Neural cell (in vitro differentiated cells): ENCODE results near the gene CTBP2. TPM values are rescaled to one million over a fixed set of nuclear protein-coding genes. Genes with fewer than 3 reads are reported as not detected.

Experiments
- H2AFZ ChIP-seq: fragments of 200-600, 300-800 bp; sonication (generic), shearing (Covaris generic); 2 replicates; pipeline ENCODE4 v1.6.0; 2014; ENCODE audit warnings: low read depth, mild to moderate bottlenecking, antibody characterized with exemption, low read length, moderate library complexity
- H3F3A ChIP-seq: fragments of 200-600 bp; shearing (Covaris generic); 2 replicates; pipeline ENCODE4 v1.6.1; 2016; ENCODE audit warnings: mild to moderate bottlenecking, moderate library complexity, mixed read lengths, antibody characterized with exemption, low read length; ENCODE audit not compliant: insufficient read depth, poor library complexity, severe bottlenecking
- H3K27ac ChIP-seq: fragments of 200-600, 300-800 bp; sonication (generic), shearing (Covaris generic); 2 replicates; pipeline ENCODE4 v1.5.1; 2014; ENCODE audit warnings: mild to moderate bottlenecking, low read length, moderate library complexity
- H3K27me3 ChIP-seq: fragments of 300-800, 200-600 bp; sonication (generic), shearing (Covaris generic); 2 replicates; pipeline ENCODE4 v1.6.0; 2014; ENCODE audit warnings: mild to moderate bottlenecking, low read depth, low read length, moderate library complexity; ENCODE audit not compliant: insufficient read depth
- H3K36me3 ChIP-seq: fragments of 300-800, 200-600 bp; sonication (generic), shearing (Covaris generic); 2 replicates; pipeline ENCODE4 v1.5.1; 2014; ENCODE audit warnings: mild to moderate bottlenecking, antibody characterized with exemption, low read length, moderate library complexity; ENCODE audit not compliant: insufficient read depth
- H3K4me2 ChIP-seq: fragments of 300-800, 200-600 bp; sonication (generic), shearing (Covaris generic); 2 replicates; pipeline ENCODE4 v1.6.0; 2014; ENCODE audit warnings: mild to moderate bottlenecking, low read length
- H3K4me3 ChIP-seq: fragments of 300-800, 200-600 bp; sonication (generic), shearing (Covaris generic); 2 replicates; pipeline ENCODE4 v1.5.1; 2014; ENCODE audit warnings: mild to moderate bottlenecking, low read length, moderate library complexity
- H3K79me2 ChIP-seq: fragments of 200-600 bp; shearing (Covaris generic); replicated peaks from 2 replicates; pipeline ENCODE4 v1.6.0; 2014; ENCODE audit warnings: mild to moderate bottlenecking, low read length, moderate library complexity; ENCODE audit not compliant: insufficient read depth
- H3K9ac ChIP-seq: fragments of 300-800, 200-600 bp; sonication (generic), shearing (Covaris generic); 2 replicates; pipeline ENCODE4 v1.6.1; 2016; ENCODE audit warnings: mild to moderate bottlenecking, low read length, mixed read lengths
- H3K9me2 ChIP-seq: fragments of 200-600 bp; shearing (Covaris generic); 2 replicates; pipeline ENCODE4 v1.6.1; 2016; ENCODE audit warnings: mild to moderate bottlenecking, low read length, mixed read lengths; ENCODE audit not compliant: insufficient read depth
- H3K9me3 ChIP-seq: fragments of 200-600, 300-800 bp; sonication (generic), shearing (Covaris generic); 2 replicates; pipeline ENCODE4 v1.6.1; 2016; ENCODE audit warnings: mild to moderate bottlenecking, mixed run types, low read length, moderate library complexity, mixed read lengths
- H4K20me1 ChIP-seq: fragments of 200-600 bp; shearing (Covaris generic); 2 replicates; pipeline ENCODE4 v1.6.1; 2016; ENCODE audit warnings: mild to moderate bottlenecking, mixed run types; ENCODE audit not compliant: insufficient read depth
- EP300 ChIP-seq: fragments of 450-650 bp; conservative IDR thresholded peaks from 2 replicates; pipeline ENCODE4 v1.6.1; 2014; ENCODE audit warnings: antibody characterized with exemption, mild to moderate bottlenecking, moderate library complexity; ENCODE audit not compliant: poor library complexity, severe bottlenecking
- EZH2 ChIP-seq: fragments of 200-600, 300-800 bp; shearing (Covaris generic), sonication (generic); IDR thresholded peaks from 2 replicates; pipeline ENCODE4 v1.6.1; 2014; ENCODE audit warnings: antibody characterized with exemption, low read length, borderline replicate concordance, mild to moderate bottlenecking; ENCODE audit not compliant: insufficient read depth, poor library complexity, severe bottlenecking
- MXI1 ChIP-seq: fragments of 450-650 bp; conservative IDR thresholded peaks from 2 replicates; pipeline ENCODE4 v1.6.1; 2014; ENCODE audit warnings: antibody characterized with exemption, mild to moderate bottlenecking; ENCODE audit not compliant: poor library complexity, severe bottlenecking
- POLR2AphosphoS5 ChIP-seq: IDR thresholded peaks from 2 replicates; pipeline ENCODE4 v1.6.1; 2012
- RAD21 ChIP-seq: fragments of 450-650 bp; conservative IDR thresholded peaks from 2 replicates; pipeline ENCODE4 v1.6.1; 2014; ENCODE audit warnings: antibody characterized with exemption, mild to moderate bottlenecking, moderate library complexity
- SMC3 ChIP-seq: fragments of 450-650 bp; conservative IDR thresholded peaks from 2 replicates; pipeline ENCODE4 v1.6.1; 2014; ENCODE audit warnings: antibody characterized with exemption, mild to moderate bottlenecking, moderate library complexity; ENCODE audit not compliant: poor library complexity
- TAF1 ChIP-seq: IDR thresholded peaks from 2 replicates; pipeline ENCODE4 v1.6.1; 2012; ENCODE audit warnings: low read depth
- polyA plus RNA-seq: library from polyadenylated mRNA; depleted of rRNA; stranded (reverse); fragments of >200 nt; gene quantifications from 2 replicates; pipeline ENCODE4 v1.2.3, GENCODE V29; 2014
- TF ChIP-seq, protein P1 (sequence below): IDR thresholded peaks from 2 replicates; pipeline ENCODE4 v1.6.1; 2012; ENCODE audit warnings: borderline replicate concordance
- TF ChIP-seq, protein P2 (sequence below): fragments of 450-650 bp; IDR thresholded peaks from 2 replicates; pipeline ENCODE4 v1.5.1; 2014; ENCODE audit warnings: antibody characterized with exemption, mild to moderate bottlenecking, moderate library complexity; ENCODE audit not compliant: poor library complexity, severe bottlenecking

CTBP2 gene
- polyA plus RNA-seq, 1 donor from 2014 or later = 59.5 TPM

- Histone ChIP-seq H3K79me2 (peaks cover 61% of the 10 kb centered on the region), H3K9me2 (no peaks in the 10 kb centered on the region), H3K4me2 (no peak overlapping the region), H3K27ac (no peak overlapping the region), H2AFZ (no peak overlapping the region), H3K9ac (no peak overlapping the region), H3K4me3 (no peak overlapping the region), H3F3A (peaks cover 4% of the 10 kb centered on the region), H4K20me1 (no peaks in the 10 kb centered on the region), H3K27me3 (no peaks in the 10 kb centered on the region), H3K9me3 (no peaks in the 10 kb centered on the region), H3K36me3 (peaks cover 4% of the 10 kb centered on the region)
- TF ChIP-seq EP300 (no peak), EZH2 (no peak), MXI1 (no peak), SMC3 (no peak), POLR2AphosphoS5 (no peak), TAF1 (no peak), RAD21 (no peak)
- TF ChIP-seq, protein P1, sequence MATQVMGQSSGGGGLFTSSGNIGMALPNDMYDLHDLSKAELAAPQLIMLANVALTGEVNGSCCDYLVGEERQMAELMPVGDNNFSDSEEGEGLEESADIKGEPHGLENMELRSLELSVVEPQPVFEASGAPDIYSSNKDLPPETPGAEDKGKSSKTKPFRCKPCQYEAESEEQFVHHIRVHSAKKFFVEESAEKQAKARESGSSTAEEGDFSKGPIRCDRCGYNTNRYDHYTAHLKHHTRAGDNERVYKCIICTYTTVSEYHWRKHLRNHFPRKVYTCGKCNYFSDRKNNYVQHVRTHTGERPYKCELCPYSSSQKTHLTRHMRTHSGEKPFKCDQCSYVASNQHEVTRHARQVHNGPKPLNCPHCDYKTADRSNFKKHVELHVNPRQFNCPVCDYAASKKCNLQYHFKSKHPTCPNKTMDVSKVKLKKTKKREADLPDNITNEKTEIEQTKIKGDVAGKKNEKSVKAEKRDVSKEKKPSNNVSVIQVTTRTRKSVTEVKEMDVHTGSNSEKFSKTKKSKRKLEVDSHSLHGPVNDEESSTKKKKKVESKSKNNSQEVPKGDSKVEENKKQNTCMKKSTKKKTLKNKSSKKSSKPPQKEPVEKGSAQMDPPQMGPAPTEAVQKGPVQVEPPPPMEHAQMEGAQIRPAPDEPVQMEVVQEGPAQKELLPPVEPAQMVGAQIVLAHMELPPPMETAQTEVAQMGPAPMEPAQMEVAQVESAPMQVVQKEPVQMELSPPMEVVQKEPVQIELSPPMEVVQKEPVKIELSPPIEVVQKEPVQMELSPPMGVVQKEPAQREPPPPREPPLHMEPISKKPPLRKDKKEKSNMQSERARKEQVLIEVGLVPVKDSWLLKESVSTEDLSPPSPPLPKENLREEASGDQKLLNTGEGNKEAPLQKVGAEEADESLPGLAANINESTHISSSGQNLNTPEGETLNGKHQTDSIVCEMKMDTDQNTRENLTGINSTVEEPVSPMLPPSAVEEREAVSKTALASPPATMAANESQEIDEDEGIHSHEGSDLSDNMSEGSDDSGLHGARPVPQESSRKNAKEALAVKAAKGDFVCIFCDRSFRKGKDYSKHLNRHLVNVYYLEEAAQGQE = no peak
- TF ChIP-seq, protein P2, sequence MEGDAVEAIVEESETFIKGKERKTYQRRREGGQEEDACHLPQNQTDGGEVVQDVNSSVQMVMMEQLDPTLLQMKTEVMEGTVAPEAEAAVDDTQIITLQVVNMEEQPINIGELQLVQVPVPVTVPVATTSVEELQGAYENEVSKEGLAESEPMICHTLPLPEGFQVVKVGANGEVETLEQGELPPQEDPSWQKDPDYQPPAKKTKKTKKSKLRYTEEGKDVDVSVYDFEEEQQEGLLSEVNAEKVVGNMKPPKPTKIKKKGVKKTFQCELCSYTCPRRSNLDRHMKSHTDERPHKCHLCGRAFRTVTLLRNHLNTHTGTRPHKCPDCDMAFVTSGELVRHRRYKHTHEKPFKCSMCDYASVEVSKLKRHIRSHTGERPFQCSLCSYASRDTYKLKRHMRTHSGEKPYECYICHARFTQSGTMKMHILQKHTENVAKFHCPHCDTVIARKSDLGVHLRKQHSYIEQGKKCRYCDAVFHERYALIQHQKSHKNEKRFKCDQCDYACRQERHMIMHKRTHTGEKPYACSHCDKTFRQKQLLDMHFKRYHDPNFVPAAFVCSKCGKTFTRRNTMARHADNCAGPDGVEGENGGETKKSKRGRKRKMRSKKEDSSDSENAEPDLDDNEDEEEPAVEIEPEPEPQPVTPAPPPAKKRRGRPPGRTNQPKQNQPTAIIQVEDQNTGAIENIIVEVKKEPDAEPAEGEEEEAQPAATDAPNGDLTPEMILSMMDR = no peak
Measured at GRCh38 chr10:124952123-124952522, 208.2 kb downstream of the CTBP2 start.

- H3K4me3 ChIP-seq = no peak overlapping the region
- H4K20me1 ChIP-seq = no peaks in the 10 kb centered on the region
- H2AFZ ChIP-seq = no peak overlapping the region
- no peak overlapping the region for H3K27ac ChIP-seq
- H3K9ac ChIP-seq = no peak overlapping the region
- H3K27me3 ChIP-seq = no peaks in the 10 kb centered on the region
- H3K4me2 ChIP-seq = no peak overlapping the region
- H3K9me3 ChIP-seq = no peaks in the 10 kb centered on the region
- peaks cover 4% of the 10 kb centered on the region for H3K36me3 ChIP-seq
- H3F3A ChIP-seq = no peaks in the 10 kb centered on the region
- H3K9me2 ChIP-seq = no peaks in the 10 kb centered on the region
- peaks cover 81% of the 10 kb centered on the region for H3K79me2 ChIP-seq
- no peak for TF ChIP-seq RAD21
- TF ChIP-seq SMC3 = no peak
- no peak for TF ChIP-seq EP300
- TF ChIP-seq TAF1 = no peak
- no peak for TF ChIP-seq EZH2
- TF ChIP-seq, protein P2 = no peak
- TF ChIP-seq MXI1 = no peak
- no peak for TF ChIP-seq POLR2AphosphoS5
- TF ChIP-seq, protein P1 = no peak
Measured at GRCh38 chr10:124949543-124949942, 210.8 kb downstream of the CTBP2 start.
